ENCODE measurements around the gene TANGO2. TPM values are rescaled to one million over a fixed set of nuclear protein-coding genes. Genes with fewer than 3 reads are reported as not detected.

Gene TANGO2
- total RNA-seq, 1 donor from 2014 or later = 19.9 TPM

- Mint-ChIP-seq H3K27ac (no peak overlapping the region), H3K9me3 (ENCODE audit: low read depth) (no peaks in the 10 kb centered on the region)
- no peak for TF ChIP-seq CTCF (IDR thresholded peaks at IDR 0.05; ENCODE audit: unreplicated experiment)
These were observed 15.9 kb downstream of the TANGO2 start for GRCh38 chr22:20036535-20037392.

GRCh38 chr22:20037419-20037818 lies 16.5 kb downstream of the TANGO2 start:
- no peak for TF ChIP-seq CTCF (IDR thresholded peaks at IDR 0.05; ENCODE audit: unreplicated experiment)
- Mint-ChIP-seq H3K27me3 (no peaks in the 10 kb centered on the region), H3K4me1 (ENCODE audit: low read depth) (peaks cover 4% of the 10 kb centered on the region), H3K27ac (no peak overlapping the region), H3K36me3 (ENCODE audit: insufficient read depth) (peaks cover 7% of the 10 kb centered on the region), H3K9me3 (ENCODE audit: low read depth) (no peaks in the 10 kb centered on the region), H3K4me3 (ENCODE audit: low read depth) (no peak overlapping the region)
- no peak for DNase-seq (ENCODE audit: low spot score, unreplicated experiment)

More at GRCh38 chr22:20036535-20037392, 15.9 kb downstream of the TANGO2 start:
- H3K36me3 Mint-ChIP-seq (ENCODE audit: insufficient read depth) = peaks cover 7% of the 10 kb centered on the region
- DNase-seq (ENCODE audit: low spot score, unreplicated experiment) = no peak
- no peaks in the 10 kb centered on the region for H3K27me3 Mint-ChIP-seq
- no peak overlapping the region for H3K4me3 Mint-ChIP-seq (ENCODE audit: low read depth)
- H3K4me1 Mint-ChIP-seq (ENCODE audit: low read depth) = peaks cover 4% of the 10 kb centered on the region

GRCh38 chr22:20038574-20038973 lies 17.7 kb downstream of the TANGO2 start:
- Mint-ChIP-seq H3K27me3 (no peaks in the 10 kb centered on the region), H3K27ac (no peak overlapping the region), H3K4me1 (ENCODE audit: low read depth) (peaks cover 4% of the 10 kb centered on the region), H3K9me3 (ENCODE audit: low read depth) (no peaks in the 10 kb centered on the region), H3K36me3 (ENCODE audit: insufficient read depth) (peaks cover 7% of the 10 kb centered on the region), H3K4me3 (ENCODE audit: low read depth) (no peak overlapping the region)
- DNase-seq (ENCODE audit: low spot score, unreplicated experiment) = no peak
- no peak for TF ChIP-seq CTCF (IDR thresholded peaks at IDR 0.05; ENCODE audit: unreplicated experiment)

GRCh38 chr22:20039683-20040325 lies 18.9 kb downstream of the TANGO2 start:
- Mint-ChIP-seq H3K9me3 (ENCODE audit: low read depth) (no peaks in the 10 kb centered on the region), H3K36me3 (ENCODE audit: insufficient read depth) (peaks cover 7% of the 10 kb centered on the region), H3K4me1 (ENCODE audit: low read depth) (peaks cover 4% of the 10 kb centered on the region), H3K4me3 (ENCODE audit: low read depth) (no peak overlapping the region), H3K27ac (no peak overlapping the region), H3K27me3 (no peaks in the 10 kb centered on the region)
- no peak for DNase-seq (ENCODE audit: low spot score, unreplicated experiment)
- no peak for TF ChIP-seq CTCF (IDR thresholded peaks at IDR 0.05; ENCODE audit: unreplicated experiment)

- peaks cover 7% of the 10 kb centered on the region for H3K36me3 Mint-ChIP-seq (ENCODE audit: insufficient read depth)
- H3K4me1 Mint-ChIP-seq (ENCODE audit: low read depth) = peaks cover 4% of the 10 kb centered on the region
- no peak overlapping the region for H3K27ac Mint-ChIP-seq
These were observed 19.7 kb downstream of the TANGO2 start for GRCh38 chr22:20040327-20041200.

More at GRCh38 chr22:20040327-20041200, 19.7 kb downstream of the TANGO2 start:
- Mint-ChIP-seq H3K9me3 (ENCODE audit: low read depth) (no peaks in the 10 kb centered on the region), H3K27me3 (no peaks in the 10 kb centered on the region), H3K4me3 (ENCODE audit: low read depth) (no peak overlapping the region)
- no peak for DNase-seq (ENCODE audit: low spot score, unreplicated experiment)
- no peak for TF ChIP-seq CTCF (IDR thresholded peaks at IDR 0.05; ENCODE audit: unreplicated experiment)
